ENCODE measurements around the gene STRAP. TPM values are rescaled to one million over a fixed set of nuclear protein-coding genes. Genes with fewer than 3 reads are reported as not detected.

The STRAP gene
- total and polyA plus RNA-seq, 2 of the 13 experiments (the other 11 are each of a cell fraction or from before 2014, with no cell fraction given): 66.9 to 118 TPM

GRCh38 chr12:15862840-15863239, 19.3 kb upstream of the STRAP start (continued):
- TF ChIP-seq ZNF605 (CRISPR knock-in tag; IDR thresholded peaks at IDR 0.05): no peak
- TF ChIP-seq LRRFIP1 (CRISPR knock-in tag; conservative IDR thresholded peaks at IDR 0.05): no peak
- no peak for TF ChIP-seq MXI1 (IDR thresholded peaks at IDR 0.05; ENCODE audit: borderline replicate concordance, low read depth, low read length)
- TF ChIP-seq, protein P1, sequence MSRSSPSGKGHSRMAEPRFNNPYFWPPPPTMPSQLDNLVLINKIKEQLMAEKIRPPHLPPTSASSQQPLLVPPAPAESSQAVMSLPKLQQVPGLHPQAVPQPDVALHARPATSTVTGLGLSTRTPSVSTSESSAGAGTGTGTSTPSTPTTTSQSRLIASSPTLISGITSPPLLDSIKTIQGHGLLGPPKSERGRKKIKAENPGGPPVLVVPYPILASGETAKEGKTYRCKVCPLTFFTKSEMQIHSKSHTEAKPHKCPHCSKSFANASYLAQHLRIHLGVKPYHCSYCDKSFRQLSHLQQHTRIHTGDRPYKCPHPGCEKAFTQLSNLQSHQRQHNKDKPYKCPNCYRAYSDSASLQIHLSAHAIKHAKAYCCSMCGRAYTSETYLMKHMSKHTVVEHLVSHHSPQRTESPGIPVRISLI (CRISPR knock-in tag; IDR thresholded peaks at IDR 0.05; ENCODE audit: borderline replicate concordance): no peak
- no peak for TF ChIP-seq ZNF652 (CRISPR knock-in tag; IDR thresholded peaks at IDR 0.05; ENCODE audit: borderline replicate concordance, low read depth)
- TF ChIP-seq ZFP82 (CRISPR knock-in tag; IDR thresholded peaks at IDR 0.05; ENCODE audit: borderline replicate concordance): no peak
- TF ChIP-seq ZSCAN20 (CRISPR knock-in tag; IDR thresholded peaks at IDR 0.05; ENCODE audit: borderline replicate concordance): no peak
- no peak for TF ChIP-seq MLLT10 (CRISPR knock-in tag; IDR thresholded peaks at IDR 0.05)
- TF ChIP-seq CSRNP2 (CRISPR knock-in tag; conservative IDR thresholded peaks at IDR 0.05; ENCODE audit: low read depth): no peak
- no peak for TF ChIP-seq ZNF781 (CRISPR knock-in tag; IDR thresholded peaks at IDR 0.05; ENCODE audit: borderline replicate concordance, not compliant biosample characterization)
- peak; percentile 55; the same call in 1 of the 2 replicates for TF ChIP-seq POGZ (CRISPR knock-in tag; IDR thresholded peaks at IDR 0.05)
- peak; percentile 93 for TF ChIP-seq TBL1XR1 (IDR thresholded peaks at IDR 0.05; ENCODE audit: borderline replicate concordance, low read length, partially characterized antibody)
- TF ChIP-seq, protein P2, sequence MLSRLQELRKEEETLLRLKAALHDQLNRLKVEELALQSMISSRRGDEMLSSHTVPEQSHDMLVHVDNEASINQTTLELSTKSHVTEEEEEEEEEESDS (CRISPR knock-in tag; IDR thresholded peaks at IDR 0.05; ENCODE audit: borderline replicate concordance): no peak
- no peak for TF ChIP-seq ZBTB34 (CRISPR knock-in tag; IDR thresholded peaks at IDR 0.05)
- TF ChIP-seq MAFK (conservative IDR thresholded peaks at IDR 0.05 in 1 of 2, IDR thresholded peaks at IDR 0.05 in 1 of 2; ENCODE audit: low read length in 2 of 2): no peak
- no peak for TF ChIP-seq HNRNPL (IDR thresholded peaks at IDR 0.05; ENCODE audit: low read depth, low read length)
- TF ChIP-seq, protein P3, sequence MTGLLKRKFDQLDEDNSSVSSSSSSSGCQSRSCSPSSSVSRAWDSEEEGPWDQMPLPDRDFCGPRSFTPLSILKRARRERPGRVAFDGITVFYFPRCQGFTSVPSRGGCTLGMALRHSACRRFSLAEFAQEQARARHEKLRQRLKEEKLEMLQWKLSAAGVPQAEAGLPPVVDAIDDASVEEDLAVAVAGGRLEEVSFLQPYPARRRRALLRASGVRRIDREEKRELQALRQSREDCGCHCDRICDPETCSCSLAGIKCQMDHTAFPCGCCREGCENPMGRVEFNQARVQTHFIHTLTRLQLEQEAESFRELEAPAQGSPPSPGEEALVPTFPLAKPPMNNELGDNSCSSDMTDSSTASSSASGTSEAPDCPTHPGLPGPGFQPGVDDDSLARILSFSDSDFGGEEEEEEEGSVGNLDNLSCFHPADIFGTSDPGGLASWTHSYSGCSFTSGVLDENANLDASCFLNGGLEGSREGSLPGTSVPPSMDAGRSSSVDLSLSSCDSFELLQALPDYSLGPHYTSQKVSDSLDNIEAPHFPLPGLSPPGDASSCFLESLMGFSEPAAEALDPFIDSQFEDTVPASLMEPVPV (CRISPR knock-in tag; IDR thresholded peaks at IDR 0.05): no peak
- TF ChIP-seq, protein P4, sequence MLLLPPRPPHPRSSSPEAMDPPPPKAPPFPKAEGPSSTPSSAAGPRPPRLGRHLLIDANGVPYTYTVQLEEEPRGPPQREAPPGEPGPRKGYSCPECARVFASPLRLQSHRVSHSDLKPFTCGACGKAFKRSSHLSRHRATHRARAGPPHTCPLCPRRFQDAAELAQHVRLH (CRISPR knock-in tag; IDR thresholded peaks at IDR 0.05; ENCODE audit: borderline replicate concordance, low read depth): no peak
- no peak for TF ChIP-seq ZNF260 (CRISPR knock-in tag; IDR thresholded peaks at IDR 0.05; ENCODE audit: borderline replicate concordance, low read depth)
- TF ChIP-seq ZNF709 (CRISPR knock-in tag; IDR thresholded peaks at IDR 0.05): no peak
- no peak for TF ChIP-seq PLRG1 (conservative IDR thresholded peaks at IDR 0.05)
- no peak for TF ChIP-seq ZFY (CRISPR knock-in tag; IDR thresholded peaks at IDR 0.05)

Measured in HepG2 (cell line).